Erythroblast (primary cell): ENCODE results near the gene AMMECR1.

Experiments
- GATA1 ChIP-seq: IDR thresholded peaks from 2 replicates; pipeline ENCODE4 v1.6.1; 2011; ENCODE audit warnings: low read depth, mild to moderate bottlenecking, control low read depth, low read length, moderate library complexity
- POLR2A ChIP-seq: IDR thresholded peaks from 2 replicates; pipeline ENCODE4 v1.6.1; 2011; ENCODE audit warnings: mild to moderate bottlenecking, low read length

DNA sequence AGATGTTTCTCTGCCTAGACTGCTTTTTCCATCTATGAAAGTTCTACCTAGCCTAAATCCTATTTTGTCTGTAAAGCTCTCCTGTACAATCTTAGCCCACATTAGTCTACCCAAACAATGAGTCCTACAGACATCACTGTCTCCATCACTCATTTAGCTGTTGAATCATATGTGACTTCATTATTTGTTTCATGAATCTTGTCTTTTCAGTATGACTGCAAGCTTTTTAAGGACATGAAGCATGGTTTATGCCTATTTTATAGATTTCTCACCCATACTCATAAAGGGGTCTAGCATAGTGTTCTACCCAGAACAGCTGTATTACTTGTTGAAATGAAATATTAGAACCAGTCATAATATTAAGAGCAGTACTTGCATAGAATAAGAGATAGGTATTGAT, 13.0 kb downstream of the AMMECR1 start:
- no peak for TF ChIP-seq POLR2A
- no peak for TF ChIP-seq GATA1
